Kidney (tissue), 14 donors: ENCODE results near the gene BMF. TPM values are rescaled to one million over a fixed set of nuclear protein-coding genes. Genes with fewer than 3 reads are reported as not detected.

Source experiments
- DNase-seq, 5 donors: peaks; one replicate each; pipeline ENCODE4 v3.0.0-alpha.2; 2013 to 2020
- FAIRE-seq: peaks from 2 replicates; lab custom pipeline; 2012; peaks lifted over from hg19 to GRCh38; lab: Jason Lieb, UNC
- H3K27ac ChIP-seq, 2 donors: one replicate each; pipeline ENCODE4 v1.7.0; 2013; ENCODE audit warnings: low read depth in 2 of 2, low read length in 2 of 2, inconsistent platforms in 1 of 2
- H3K27me3 ChIP-seq: one replicate; pipeline ENCODE4 v1.7.1; 2013; ENCODE audit warnings: low read length, inconsistent platforms; ENCODE audit not compliant: control insufficient read depth, insufficient read depth
- H3K36me3 ChIP-seq, 3 donors: one replicate each; pipeline versions ENCODE4 v1.7.0 to v1.7.1; 2013; ENCODE audit warnings: low read length in 3 of 3, control low read depth in 1 of 3, inconsistent platforms in 1 of 3; ENCODE audit not compliant: insufficient read depth in 3 of 3, control insufficient read depth in 2 of 3
- H3K4me1 ChIP-seq, 3 donors: one replicate each; pipeline versions ENCODE4 v1.7.0 to v1.7.1; 2013; ENCODE audit warnings: low read length in 3 of 3, inconsistent platforms in 1 of 3, low read depth in 1 of 3; ENCODE audit not compliant: control insufficient read depth in 2 of 3, insufficient read depth in 2 of 3
- H3K4me3 ChIP-seq, 3 donors: one replicate each; pipeline versions ENCODE4 v1.7.0 to v1.8.1; 2013; ENCODE audit warnings: low read length in 3 of 3, control low read depth in 1 of 3, inconsistent platforms in 1 of 3
- H3K9ac ChIP-seq, 3 donors: one replicate each; pipeline versions ENCODE4 v1.7.0 to v1.7.1; 2013; ENCODE audit warnings: low read length in 3 of 3, control low read depth in 1 of 3, inconsistent platforms in 1 of 3
- H3K9me3 ChIP-seq, 3 donors: one replicate each; pipeline versions ENCODE4 v1.7.0 to v1.7.1; 2013; ENCODE audit warnings: low read length in 3 of 3, control low read depth in 1 of 3, inconsistent platforms in 1 of 3; ENCODE audit not compliant: control insufficient read depth in 2 of 3, insufficient read depth in 1 of 3
- intact Hi-C: fragments of 100-400 bp; cut with DNase I; formaldehyde crosslinking; loops from one replicate; pipeline ENCODE4 v1.11.1; 2022
- polyA plus RNA-seq: library from polyadenylated mRNA; stranded (reverse); fragments of 350-450 nt; fragmentation: Illumina TruSeq; extraction: RNeasy Lipid Tissue Mini Kit (QIAGEN cat#74804); gene quantifications from one replicate; pipeline ENCODE4 v1.2.3, GENCODE V29; 2014; ENCODE audit warnings: low read depth, low replicate concordance; ENCODE audit not compliant: insufficient read depth
- total RNA-seq: library from RNA; stranded (reverse); fragmentation: NEBNext Ultra II Directional; extraction: Animal tissue kit (Norgen Biotek cat#: 25700); gene quantifications from one replicate; pipeline ENCODE4 v1.2.1, GENCODE V29; 2021
- TF ChIP-seq, protein P1 (sequence below): IDR thresholded peaks from 3 replicates; pipeline ENCODE4 v1.5.1; 2012; ENCODE audit warnings: mild to moderate bottlenecking, moderate library complexity, borderline replicate concordance; ENCODE audit not compliant: insufficient read depth; ENCODE audit errors: extremely low read depth
- donor health status: control.
- donor health status: control.
- donor health status: control.
- donor health status: control.
- donor health status: control.
- donor health status: DM: yes; HTN: yes; CAD: no.
- donor health status: Normal renal cell carcinoma (clear cell type).

The BMF gene
- total and polyA plus RNA-seq, 2 donors from 2014 or later: 3.6 to 19.7 TPM

DNA sequence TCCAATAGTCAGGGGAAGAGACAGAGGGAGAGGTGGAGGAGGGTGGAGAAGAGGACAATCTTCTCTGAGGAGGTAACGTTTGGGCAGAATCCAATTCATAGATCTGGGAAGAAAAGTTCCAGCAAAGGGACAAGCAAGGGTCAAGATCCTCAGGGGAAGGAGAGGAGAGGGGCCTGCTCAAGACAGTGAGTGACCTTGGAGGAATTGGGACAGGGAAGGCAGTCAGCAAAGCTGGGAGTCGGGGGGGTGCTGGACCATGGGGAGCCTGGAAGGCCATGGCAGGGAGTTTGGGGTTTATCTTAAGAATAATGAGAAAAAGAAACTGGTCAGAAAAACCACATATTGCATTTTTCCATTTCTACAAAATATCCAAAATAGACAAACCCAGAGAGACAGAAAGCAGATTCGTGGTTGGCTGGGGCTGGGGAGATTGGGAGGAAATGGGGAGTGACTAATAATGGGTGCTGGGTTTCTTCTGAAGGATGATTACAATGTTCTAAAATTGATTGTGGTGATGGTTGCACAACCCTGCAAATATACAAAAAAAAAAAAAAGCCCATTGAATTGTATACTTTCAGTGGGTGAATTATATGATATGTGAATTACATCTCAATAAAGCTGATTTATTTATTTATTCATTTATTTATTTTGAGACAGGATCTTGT is 50.1 kb downstream of the BMF start:
- no peak for DNase-seq
- H3K4me1 ChIP-seq: peaks cover 0 to 11% (median 8%) of the 10 kb centered on the region in 3 donors
- no peaks in the 10 kb centered on the region for H3K36me3 ChIP-seq
- no peak overlapping the region for H3K27ac ChIP-seq
- TF ChIP-seq, protein P1, sequence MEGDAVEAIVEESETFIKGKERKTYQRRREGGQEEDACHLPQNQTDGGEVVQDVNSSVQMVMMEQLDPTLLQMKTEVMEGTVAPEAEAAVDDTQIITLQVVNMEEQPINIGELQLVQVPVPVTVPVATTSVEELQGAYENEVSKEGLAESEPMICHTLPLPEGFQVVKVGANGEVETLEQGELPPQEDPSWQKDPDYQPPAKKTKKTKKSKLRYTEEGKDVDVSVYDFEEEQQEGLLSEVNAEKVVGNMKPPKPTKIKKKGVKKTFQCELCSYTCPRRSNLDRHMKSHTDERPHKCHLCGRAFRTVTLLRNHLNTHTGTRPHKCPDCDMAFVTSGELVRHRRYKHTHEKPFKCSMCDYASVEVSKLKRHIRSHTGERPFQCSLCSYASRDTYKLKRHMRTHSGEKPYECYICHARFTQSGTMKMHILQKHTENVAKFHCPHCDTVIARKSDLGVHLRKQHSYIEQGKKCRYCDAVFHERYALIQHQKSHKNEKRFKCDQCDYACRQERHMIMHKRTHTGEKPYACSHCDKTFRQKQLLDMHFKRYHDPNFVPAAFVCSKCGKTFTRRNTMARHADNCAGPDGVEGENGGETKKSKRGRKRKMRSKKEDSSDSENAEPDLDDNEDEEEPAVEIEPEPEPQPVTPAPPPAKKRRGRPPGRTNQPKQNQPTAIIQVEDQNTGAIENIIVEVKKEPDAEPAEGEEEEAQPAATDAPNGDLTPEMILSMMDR: no peak
- no peak overlapping the region for H3K4me3 ChIP-seq
- no peak overlapping the region for H3K9ac ChIP-seq
- H3K27me3 ChIP-seq: no peaks in the 10 kb centered on the region
- no peaks in the 10 kb centered on the region for H3K9me3 ChIP-seq
- intact Hi-C loops: no loop called here
- FAIRE-seq: no peak

DNA sequence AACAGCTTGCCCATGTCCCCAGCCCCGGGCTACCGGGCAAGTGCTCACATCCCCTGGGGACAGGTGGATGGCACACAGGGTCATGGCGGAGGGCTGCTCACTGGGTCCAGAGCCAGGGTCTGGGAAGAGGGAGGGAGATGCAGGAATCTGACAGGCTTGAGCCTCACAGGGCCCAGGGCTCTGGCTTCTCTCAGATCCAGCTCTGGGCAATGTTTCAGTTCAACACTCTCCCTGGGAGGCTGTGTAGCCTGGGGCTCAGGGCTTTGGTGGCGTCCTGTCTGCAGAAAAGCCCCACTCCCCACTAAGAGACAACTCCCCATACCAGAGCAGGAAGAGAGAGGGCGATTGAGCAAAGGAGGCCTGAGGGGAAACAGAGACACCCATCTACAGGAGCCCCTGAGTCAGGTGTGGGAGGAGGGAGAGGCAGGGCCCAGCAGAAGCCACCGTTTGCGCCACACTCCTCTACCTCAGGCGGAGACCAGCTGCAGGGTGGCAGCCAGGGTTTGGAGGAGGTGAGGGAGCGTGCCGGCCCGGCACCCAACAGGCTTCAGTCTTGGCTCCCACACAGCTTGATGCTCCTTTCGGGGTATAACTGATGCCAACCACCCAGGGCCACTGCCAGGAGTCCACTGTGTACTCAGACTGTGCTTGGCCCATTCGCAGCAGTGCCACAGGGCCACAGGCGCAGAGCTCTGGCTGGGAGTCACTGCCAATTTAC is 52.9 kb downstream of the BMF start:
- FAIRE-seq (no peak), DNase-seq (peak in 1 of 5 donors; percentile 75)
- Histone ChIP-seq H3K9me3 (no peaks in the 10 kb centered on the region), H3K27me3 (no peaks in the 10 kb centered on the region), H3K4me1 (peaks cover 2 to 11% (median 8%) of the 10 kb centered on the region in 3 donors), H3K4me3 (no peak overlapping the region), H3K36me3 (no peaks in the 10 kb centered on the region), H3K27ac (no peak overlapping the region), H3K9ac (no peak overlapping the region)
- intact Hi-C loops: no loop called here
- TF ChIP-seq, protein P1: no peak

DNA sequence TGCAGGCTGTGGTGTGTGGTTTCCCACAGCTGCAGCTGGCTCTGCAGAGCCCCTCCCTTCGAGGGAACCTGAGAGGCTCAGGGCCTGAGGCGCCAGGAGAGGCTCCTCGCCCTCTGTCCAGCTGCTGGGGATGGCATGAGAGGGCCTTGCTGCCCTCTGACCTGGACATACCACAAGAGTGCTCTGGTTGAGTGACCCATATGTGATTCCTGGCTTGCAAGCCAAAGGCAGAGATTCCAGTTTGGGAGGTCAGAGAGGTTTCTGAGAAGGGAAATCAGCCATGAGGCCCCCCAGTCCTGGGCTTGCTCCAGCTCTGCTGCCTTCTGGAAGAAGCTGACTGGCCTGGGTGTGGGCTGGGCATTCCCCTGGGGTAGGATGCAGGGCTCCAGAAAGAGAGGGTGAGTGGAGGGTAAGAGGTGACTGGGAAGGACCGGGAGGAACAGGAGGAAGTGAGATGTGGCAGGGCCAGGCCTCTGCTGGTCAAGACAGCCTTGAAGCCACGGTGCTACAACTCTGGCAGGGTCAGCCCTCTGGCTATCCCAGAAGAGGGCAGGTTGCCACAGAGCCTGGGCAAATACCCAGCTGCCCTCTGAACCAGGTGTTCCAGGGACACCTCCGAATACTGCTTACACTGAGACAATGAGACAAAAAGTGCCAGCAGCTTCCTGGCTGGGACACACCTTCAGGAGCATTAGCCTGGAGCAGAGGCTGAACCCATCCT is 53.7 kb downstream of the BMF start:
- intact Hi-C loops: no loop called here
- Histone ChIP-seq H3K27me3 (no peaks in the 10 kb centered on the region), H3K36me3 (no peaks in the 10 kb centered on the region), H3K9ac (no peak overlapping the region), H3K4me3 (no peak overlapping the region), H3K9me3 (no peaks in the 10 kb centered on the region), H3K4me1 (peaks cover 2 to 13% (median 8%) of the 10 kb centered on the region in 3 donors), H3K27ac (no peak overlapping the region)
- TF ChIP-seq, protein P1: no peak
- FAIRE-seq: no peak
- peak in 4 of 5 donors; percentile 72 to 87 (median 82) for DNase-seq
